Right hindlimb (tissue), 1 donor: ENCODE results near the gene TMPRSS11D.

Source experiments
- DNase-seq: peaks from one replicate; pipeline ENCODE4 v3.0.0-alpha.2; 2018

Gene TMPRSS11D

DNA sequence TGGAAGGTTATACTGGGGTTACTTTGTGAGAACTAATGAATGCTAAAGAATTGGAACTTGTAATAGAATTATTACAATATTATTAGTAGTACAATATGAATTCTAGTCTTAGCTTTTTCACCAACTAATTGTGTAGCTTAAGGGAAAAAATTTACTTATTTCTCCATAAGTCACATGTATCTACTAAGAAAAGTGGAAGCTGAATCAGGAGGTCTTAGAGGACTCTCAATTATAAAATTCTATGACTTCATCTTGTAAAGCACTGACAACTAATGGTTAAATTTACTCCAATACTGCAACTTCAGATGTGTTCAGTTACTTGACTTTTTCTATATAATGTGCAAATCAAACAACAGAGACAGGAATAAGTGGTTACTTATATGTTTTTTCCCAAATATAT, 899 bp upstream of the TMPRSS11D start:
- no peak for DNase-seq

DNA sequence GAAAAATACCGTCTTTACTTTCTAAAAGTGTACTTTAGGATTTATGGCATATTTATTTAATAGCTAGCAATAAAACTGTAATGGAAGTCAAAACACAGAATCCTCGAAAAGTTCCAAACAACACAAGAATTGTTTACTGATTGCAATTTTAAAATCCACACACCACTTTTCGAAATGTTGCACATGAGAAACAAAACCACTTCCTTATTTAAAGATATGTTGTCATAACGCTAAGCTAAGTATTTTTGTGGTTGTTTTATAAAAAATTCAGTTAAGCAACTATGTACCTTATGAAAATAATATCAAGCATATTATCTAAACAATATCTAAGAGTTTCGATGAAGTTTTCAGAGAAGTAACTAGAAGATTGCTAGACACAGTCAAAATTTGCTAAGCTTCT, 344 bp downstream of the TMPRSS11D start:
- no peak for DNase-seq

DNA sequence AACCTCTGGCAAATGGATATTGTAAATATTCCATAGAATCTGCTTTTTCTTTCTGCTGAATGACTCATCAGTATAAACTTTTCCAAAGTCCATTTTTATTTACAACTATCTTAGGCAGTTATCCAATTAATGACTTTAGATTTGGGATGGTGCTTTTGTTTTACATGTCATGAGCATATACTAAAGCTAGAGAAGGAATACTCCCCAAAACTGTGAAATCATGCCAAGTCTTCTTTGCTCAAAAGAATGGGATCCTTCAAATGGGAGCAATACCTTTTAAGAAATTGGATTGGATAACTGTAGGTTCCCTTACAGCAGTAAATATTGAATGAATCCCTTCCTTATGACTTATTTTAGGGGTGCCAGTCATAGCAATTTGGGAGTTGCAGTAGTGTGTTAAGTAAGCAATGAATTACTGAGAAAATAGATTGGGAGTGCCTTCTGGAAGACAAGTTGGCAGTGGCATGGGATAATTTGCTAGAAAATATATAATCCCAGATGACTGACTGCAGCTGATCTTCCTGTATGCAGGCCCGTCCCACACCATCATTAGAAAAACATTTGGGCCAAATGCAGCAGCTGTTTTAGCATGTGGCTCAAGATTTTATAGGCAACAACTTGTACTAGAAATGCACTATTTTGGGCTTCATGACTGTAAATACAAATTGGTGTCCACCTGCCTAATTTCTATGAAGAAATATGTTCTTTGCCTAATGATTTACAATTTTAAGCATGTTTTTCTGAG, 2.8 kb downstream of the TMPRSS11D start:
- DNase-seq, result peak; percentile 73

DNA sequence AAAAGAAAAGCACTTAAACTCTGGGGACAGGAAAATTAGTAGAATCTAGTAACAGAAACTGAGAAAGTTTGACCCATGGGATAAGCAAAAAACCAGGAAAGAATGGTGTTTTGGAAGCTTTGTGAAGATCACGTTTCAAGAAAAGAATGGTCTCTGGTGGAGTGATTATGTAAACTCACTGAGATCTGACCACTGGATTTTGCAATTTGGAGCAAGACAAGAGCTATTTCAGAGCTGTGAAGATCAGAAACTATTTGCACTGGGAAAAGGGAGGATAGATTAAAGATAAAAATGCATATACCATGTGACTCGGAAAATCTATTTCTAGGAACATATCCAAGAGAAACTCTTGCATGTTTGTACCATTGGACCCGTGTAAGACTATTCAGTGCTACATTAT, 4.3 kb downstream of the TMPRSS11D start:
- DNase-seq, result no peak

DNA sequence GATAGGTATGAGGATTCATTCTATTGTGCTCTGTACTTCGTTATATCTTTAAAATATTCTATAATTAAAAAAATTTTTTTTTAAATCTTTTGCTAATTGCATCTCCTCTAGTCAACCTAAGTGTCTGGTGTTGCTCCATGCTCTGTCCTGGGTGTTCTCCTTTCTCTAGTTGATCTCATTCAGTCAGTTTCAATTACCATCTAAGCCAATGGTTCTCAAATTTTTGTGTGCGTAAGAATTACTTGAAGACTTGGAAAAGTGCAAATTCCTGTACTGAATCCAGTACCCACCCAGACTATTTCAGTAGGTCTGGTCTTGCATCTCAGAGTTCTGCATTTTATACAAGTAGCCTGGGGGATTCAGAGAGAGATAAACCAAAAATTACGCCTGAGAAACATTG, 6.7 kb downstream of the TMPRSS11D start:
- DNase-seq, result no peak

DNA sequence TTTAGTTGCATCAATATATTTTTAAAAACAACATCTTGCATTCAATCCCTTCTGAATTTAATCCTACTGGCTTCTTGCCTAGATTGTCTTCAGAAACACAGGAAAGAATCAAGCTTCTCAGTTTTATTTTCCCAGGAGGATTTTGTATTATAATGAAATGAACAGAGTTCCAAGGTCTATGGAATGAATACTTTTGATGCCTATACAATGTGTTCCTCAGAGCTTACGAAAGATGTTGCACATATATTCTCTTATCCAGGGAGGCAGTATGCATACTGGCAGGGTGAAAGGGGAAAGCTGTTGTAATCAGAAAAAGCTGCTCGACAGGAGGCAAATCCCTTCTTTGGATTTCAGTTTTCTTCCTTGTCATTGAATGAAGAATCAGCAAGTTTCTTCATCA, 8.8 kb downstream of the TMPRSS11D start:
- DNase-seq, result no peak

DNA sequence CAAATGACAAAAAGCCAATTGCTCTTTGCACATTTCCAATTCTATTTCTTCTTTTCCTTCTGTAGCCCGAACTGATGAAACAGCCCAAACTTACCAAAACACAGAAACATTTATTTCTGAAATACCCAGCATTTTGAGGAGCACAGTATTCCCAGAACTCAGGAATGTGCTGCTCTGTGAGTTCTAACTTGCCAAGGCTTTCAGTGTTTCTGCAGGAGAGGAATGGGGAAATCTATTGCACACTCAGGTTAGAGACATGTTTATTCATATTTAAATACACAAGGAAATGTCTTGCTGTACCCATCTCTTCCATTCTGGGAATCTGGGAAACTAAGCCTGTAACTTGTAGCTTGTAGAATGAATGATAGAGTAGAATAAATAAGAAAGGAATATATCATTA, 10.7 kb downstream of the TMPRSS11D start:
- no peak for DNase-seq

DNA sequence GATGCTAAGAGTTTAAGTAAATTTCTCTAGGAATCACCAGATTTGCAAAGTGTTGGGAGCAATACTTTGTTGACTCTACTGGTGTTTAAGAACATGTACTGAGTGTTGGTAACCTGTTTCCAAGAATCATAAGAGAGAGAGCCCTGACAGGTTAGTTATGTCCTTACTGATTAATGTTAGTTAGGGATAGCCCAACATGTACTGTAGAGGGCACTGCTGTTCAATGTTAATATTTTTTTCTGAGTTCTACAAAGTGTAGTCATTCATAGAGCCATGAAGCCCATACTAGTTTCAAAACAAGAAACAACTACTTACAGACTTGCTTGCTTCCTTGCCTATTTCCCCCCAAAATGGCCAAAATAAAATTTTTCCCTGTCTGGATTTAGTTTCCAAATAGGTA, 11.9 kb downstream of the TMPRSS11D start:
- no peak for DNase-seq

DNA sequence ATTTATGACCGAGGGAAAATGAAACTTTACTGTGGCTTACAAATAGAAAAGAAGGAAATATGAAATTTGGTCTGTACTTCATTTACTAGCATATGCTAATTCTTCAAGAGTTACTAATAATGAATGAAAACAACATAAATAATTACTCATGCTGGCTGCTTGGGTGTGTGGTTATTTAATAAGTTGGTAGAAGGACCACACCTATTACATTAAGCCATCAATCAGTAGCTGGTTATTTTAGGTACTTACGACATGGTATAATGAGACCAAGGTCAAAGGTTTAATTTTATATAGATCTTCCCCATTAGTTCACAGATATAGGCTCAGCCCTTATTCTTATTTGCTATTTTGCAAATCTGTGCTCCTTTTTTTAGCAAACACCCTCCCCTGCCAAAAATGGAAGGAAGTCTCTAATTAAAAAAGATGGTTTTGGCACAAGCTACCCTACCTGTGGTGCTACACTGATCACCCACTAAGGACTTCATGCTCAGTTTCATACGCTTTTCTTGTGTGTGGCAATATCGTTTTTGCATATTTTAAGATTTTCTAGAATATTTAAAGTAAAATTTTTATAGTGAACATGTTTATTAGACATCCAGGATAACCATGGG, 14.1 kb downstream of the TMPRSS11D start:
- no peak for DNase-seq

DNA sequence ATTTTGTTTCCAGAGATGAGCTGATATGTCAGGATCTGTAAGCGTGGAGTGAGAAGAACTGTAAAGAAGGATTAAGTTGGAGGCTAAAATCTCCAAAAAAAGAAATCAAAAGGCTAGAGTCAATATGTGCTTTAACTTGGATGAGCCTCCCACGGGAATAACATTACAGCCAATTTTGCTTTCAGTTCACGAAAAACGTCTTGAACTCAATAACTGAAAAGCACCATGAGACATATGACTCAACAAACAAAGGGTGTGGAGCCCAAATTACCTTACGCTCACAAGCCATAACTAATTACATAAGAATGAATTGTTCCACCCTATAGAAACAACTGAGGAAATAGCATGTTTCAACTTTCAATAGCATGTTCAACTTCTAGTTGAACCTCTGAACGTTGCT, 22.3 kb downstream of the TMPRSS11D start:
- no peak for DNase-seq

DNA sequence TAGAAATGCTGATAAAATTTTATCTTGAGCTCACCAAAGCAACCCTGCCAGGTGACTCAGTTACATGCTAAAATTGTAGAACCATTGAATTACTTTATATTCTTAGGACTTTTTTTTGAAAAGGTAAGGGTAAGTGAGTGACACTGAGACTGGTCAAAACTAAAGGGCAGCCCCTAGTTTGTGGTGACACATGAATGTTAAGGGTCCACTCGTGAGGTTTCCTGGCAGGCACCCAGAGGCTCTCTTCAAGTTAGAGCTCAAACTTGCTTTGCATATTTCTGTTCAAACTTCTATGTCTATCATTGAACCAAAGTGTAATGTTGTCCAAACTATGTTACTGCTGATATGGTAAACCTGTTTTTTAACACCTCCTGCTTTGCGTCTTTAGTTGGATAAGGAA, 30.5 kb downstream of the TMPRSS11D start:
- DNase-seq, result no peak

DNA sequence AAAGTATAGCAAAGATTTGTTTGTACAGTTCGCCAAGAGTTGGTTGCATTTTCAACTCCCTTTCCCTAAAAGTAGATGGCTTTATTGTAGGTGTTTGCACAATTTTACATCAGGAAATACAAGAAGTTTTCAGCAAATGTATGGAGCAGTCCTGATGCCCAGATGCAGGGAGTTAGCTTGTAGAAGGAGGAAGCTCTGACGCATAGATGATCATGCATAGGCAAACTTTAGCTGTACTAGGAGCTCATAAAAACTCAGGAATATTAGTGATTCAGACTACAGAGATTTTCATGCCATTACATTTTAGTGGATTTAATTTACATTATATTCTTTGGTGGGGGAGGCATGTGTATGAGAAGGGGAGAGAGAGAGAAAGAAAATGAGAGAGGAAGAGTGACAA, 62.9 kb downstream of the TMPRSS11D start:
- no peak for DNase-seq

DNA sequence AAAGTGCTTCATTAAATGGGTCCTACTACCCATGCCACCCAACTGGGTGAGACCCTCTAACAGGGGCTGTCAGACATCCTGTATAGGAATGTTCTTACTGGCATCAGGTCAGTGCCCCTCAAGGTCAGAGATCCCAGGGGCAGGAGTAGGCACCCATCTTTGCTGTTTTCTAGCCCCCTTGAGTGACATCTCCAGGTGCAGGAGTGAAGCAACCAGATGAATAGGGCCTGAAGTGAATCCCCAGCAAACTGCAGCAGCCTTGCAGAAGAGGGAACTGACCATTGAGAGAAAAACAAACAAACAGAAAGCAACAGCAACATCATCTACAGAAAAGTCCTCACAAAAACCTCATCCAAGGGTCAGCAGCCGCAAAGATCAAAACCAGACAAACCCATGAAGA, 73.8 kb downstream of the TMPRSS11D start:
- no peak for DNase-seq

DNA sequence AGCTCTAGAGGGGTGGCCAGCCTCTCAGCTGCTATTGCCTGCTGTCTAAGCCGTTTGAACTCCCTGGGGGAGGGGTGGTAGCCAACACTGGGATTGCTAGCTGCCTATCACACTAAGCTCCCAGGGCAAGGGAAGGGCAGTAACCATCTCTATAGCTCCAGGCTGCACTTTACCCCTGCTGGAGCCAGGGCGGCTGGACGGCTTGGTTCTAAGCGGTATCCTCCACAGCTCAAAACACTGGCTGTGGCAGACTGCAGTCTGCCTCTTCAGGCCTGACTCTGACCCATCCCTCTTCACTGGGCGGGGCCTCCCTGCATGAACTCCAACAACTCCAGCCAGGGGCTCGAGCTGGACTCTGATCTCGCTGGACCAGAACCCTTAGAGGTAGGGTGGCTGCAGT, 74.3 kb downstream of the TMPRSS11D start:
- DNase-seq, result no peak

DNA sequence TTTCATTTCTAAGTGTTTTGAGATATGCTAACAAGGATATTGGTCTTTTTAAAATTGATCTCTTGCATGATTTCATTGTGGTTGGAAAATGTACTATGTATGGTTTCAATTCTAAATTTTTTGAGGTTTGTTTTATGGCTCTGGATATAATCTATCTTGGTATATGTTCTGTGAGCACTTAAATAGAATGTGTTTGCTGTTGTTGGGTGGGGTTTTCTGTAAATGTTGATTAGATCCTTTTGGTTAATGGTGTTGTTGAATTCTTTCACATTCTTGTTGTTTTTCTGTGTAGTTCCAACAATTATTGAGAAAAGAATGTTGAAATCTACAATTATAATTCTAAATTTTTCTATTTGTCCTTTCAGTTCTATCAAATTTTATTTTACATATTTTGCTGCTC, 87.0 kb downstream of the TMPRSS11D start:
- DNase-seq, result no peak

DNA sequence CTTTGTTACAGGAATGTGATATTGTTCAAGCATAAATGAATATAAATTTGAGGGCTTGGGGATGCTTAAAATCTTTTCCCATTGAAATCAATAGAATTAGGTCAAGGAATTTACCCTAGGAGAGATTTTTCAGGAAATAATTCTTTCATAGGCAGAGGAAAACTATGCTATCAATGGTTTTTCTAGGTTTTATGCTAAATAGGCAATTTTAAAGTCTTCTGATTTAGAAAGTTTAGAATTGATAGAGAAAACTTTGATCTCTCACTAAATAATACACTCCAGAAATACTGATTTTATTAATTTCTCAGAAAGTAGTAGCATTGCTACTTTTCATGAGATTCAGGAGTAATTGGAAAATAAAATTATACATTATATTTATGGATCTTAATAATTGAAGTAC, 93.1 kb downstream of the TMPRSS11D start:
- DNase-seq, result no peak

DNA sequence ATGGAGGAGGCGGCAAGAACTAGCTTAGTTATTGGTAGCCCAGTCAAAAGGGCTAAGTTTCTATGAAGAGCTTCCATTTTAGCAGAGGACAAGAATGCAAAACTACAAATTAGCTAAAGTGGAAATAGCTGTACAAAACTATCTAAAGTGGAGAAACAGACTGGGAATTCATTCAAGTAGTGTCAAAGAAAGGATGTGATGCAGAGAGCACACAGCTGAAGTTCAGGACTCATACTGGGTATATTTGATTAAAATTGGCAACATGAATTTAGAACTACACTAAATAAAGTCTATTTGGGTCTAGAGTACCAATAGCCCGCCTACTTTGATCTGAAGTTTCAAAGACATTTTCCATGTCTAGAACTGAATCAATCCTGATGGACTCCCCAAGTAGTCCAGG, 96.5 kb downstream of the TMPRSS11D start:
- no peak for DNase-seq

DNA sequence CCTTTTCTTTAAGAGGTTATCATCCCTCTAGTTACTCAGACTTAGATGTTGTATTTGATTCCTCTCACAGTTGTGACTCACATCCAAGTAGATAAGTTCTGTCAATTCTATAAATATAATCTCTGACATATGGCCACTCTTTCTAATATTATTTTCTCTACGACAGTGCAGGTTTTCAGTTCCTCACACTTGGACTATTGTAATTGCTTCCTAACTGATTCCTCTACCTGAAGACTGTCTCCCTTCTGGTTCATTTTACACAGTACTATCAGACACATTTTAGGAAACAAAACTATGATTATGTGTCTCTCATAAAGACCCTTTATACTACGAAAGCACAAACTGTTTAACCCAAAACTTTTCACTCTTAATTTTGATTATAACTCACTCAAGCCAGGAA, 98.3 kb downstream of the TMPRSS11D start:
- no peak for DNase-seq

DNA sequence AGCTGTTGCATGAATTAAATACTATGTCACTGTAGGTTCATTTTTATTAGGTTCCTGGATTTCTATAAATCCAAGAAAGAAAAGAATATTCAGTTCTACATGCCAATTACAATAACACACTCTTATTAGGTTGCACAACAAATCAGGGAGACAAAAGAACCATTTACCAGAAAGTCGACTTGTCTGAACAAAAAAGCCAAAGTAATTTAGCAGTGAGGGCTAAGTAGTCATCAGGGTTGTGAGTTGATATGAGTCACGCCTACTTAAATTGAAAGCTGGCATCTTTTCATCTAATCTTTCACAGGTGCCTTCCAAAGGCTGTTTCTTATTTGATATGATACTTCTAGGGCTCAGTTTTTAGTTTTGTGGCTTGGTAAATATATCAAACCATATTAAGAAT, 104.2 kb downstream of the TMPRSS11D start:
- DNase-seq, result no peak

DNA sequence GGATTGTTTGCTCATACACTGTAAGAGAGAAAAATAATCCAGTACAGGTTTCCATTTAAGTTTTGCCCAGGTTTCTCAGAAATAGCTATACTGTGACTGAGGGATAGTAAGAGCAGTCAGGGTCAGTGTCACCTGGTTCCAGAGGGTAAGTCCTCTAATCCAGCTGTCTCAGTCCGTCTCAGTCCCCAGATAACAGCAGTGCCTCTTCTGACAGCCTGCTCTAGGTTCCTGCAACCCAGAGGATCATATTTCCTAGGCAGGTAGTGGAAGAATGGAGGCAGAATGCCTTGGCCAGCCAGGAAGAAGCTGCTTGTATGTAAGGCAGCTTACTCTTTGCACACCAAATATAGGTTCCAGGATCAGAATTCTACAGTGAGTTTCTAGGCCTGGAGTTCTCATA, 107.1 kb downstream of the TMPRSS11D start:
- DNase-seq, result no peak
